Left hindlimb (tissue), 1 donor: ENCODE results near the gene SPP2.

ENCODE experiments used
- DNase-seq: peaks from one replicate; pipeline ENCODE4 v3.0.0-alpha.2; 2018

Gene SPP2

GRCh38 chr2:234096164-234096563, 45.7 kb downstream of the SPP2 start:
- no peak for DNase-seq

DNA sequence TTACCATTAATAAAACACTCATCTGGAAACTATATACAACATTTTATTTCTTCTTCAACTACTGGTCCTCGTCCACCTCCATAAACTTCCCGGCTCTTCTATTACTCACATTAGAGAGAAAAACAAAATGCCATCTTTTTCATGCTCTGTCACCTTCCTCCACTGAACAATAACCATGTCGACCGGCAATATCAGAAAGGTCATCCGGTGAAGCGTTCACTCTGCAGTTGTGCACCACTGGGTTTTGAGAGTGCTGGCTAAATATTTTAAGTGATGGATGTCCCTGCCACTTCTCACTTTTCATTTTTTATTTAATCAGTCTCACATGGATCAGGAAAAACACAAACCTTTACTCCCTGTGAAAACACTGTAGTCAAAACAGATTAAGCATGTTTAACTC, 48.2 kb downstream of the SPP2 start:
- DNase-seq: no peak

- no peak for DNase-seq
These were observed 48.8 kb downstream of the SPP2 start for GRCh38 chr2:234099266-234099665.

GRCh38 chr2:234100686-234101085, 50.2 kb downstream of the SPP2 start:
- no peak for DNase-seq

GRCh38 chr2:234102112-234102511, 51.6 kb downstream of the SPP2 start:
- no peak for DNase-seq

- no peak for DNase-seq
These were observed 57.4 kb downstream of the SPP2 start for GRCh38 chr2:234107861-234108260.

DNA sequence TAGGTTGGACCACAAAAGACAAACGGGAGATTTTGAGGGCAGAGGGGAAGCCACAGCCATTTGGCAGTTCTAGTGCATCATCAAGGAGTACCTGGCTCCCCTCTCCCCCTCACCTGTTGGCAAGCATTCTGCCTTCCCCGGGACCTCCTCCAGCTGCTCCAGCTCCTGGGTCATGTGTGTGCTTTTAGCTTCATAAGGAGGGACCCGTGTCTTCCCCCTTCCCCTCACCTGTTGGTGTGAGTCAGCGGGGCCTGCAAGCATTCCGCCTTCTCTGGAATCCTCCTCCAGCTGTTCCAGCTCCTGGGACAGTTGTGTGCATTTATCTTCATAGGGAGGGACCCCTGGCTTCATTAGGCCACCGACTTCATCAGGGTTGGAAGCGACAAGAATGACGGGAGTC, 58.8 kb downstream of the SPP2 start:
- no peak for DNase-seq

GRCh38 chr2:234110219-234110618, 59.7 kb downstream of the SPP2 start:
- DNase-seq: no peak

- no peak for DNase-seq
These were observed 61.0 kb downstream of the SPP2 start for GRCh38 chr2:234111523-234111922.

GRCh38 chr2:234116010-234116409, 65.5 kb downstream of the SPP2 start:
- DNase-seq: no peak

GRCh38 chr2:234121999-234122398, 71.5 kb downstream of the SPP2 start:
- DNase-seq: no peak

GRCh38 chr2:234125451-234126145, 75.1 kb downstream of the SPP2 start:
- no peak for DNase-seq

- DNase-seq: no peak
These were observed 75.6 kb downstream of the SPP2 start for GRCh38 chr2:234126146-234126470.
